Kasumi-1 (cell line): Measurements from ENCODE around the gene CMTM5.

ENCODE experiments used
- DNase-seq, 2 experiments: peaks; one replicate each; lab custom pipeline; 2025; lab: John Stamatoyannopoulos, UW

CMTM5 gene

GRCh38 chr14:23376482-23377197 is at the start of gene CMTM5:
TSS of gene CMTM5 (plus strand) at chr14:23377046. CDS start at chr14:23377252, 206 bp downstream.
- no peak for DNase-seq

- peak; percentile 71 to 81 for DNase-seq
Measured at GRCh38 chr14:23327947-23328744, 48.7 kb upstream of the CMTM5 start.

GRCh38 chr14:23335623-23336022 is 41.2 kb upstream of the CMTM5 start:
- DNase-seq = no peak

GRCh38 chr14:23339506-23340268 is 37.2 kb upstream of the CMTM5 start:
- peak in 1 of 2 experiments; percentile 6 for DNase-seq

- DNase-seq = no peak
Measured at GRCh38 chr14:23344481-23344880, 32.4 kb upstream of the CMTM5 start.

- DNase-seq = no peak
Measured at GRCh38 chr14:23345987-23346692, 30.7 kb upstream of the CMTM5 start.

GRCh38 chr14:23346693-23347405 is 30.0 kb upstream of the CMTM5 start:
- DNase-seq = no peak

- no peak for DNase-seq
Measured at GRCh38 chr14:23347406-23348296, 29.2 kb upstream of the CMTM5 start.

- DNase-seq = no peak
Measured at GRCh38 chr14:23348297-23348655, 28.6 kb upstream of the CMTM5 start.

- no peak for DNase-seq
Measured at GRCh38 chr14:23349156-23349845, 27.5 kb upstream of the CMTM5 start.

- no peak for DNase-seq
Measured at GRCh38 chr14:23351681-23352505, 25.0 kb upstream of the CMTM5 start.

GRCh38 chr14:23352506-23353432 is 24.1 kb upstream of the CMTM5 start, which contains the start of gene SLC22A17:
TSS of gene SLC22A17 (minus strand) at chr14:23352887.
- peak; percentile 26 to 33 for DNase-seq

GRCh38 chr14:23353433-23353780 is 23.4 kb upstream of the CMTM5 start:
- DNase-seq = no peak

GRCh38 chr14:23354990-23355389 is 21.9 kb upstream of the CMTM5 start:
- DNase-seq = no peak

- no peak for DNase-seq
Measured at GRCh38 chr14:23355871-23356435, 20.9 kb upstream of the CMTM5 start.

- no peak for DNase-seq
Measured at GRCh38 chr14:23356662-23357061, 20.2 kb upstream of the CMTM5 start.

- no peak for DNase-seq
Measured at GRCh38 chr14:23357261-23357660, 19.6 kb upstream of the CMTM5 start.
